ENCODE data around the gene PRPH2. TPM values are rescaled to one million over a fixed set of nuclear protein-coding genes. Genes with fewer than 3 reads are reported as not detected.
"Not testable (repeated sequence)": the region's sequence is repeated elsewhere in the genome, so short reads cannot be mapped to it uniquely, and the experiment has no call there.

The PRPH2 gene
- total RNA-seq, 2 donors from 2014 or later, result 0.27 to 3.3 TPM

GRCh38 chr6:42704251-42704936 is 18.0 kb downstream of the PRPH2 start:
- intact Hi-C loops (cut with DNase I), result no loop called here
- 56% methylated on average over 24 of the region's 24 CpGs for WGBS
- TF ChIP-seq POLR2A (IDR thresholded peaks at IDR 0.05) (no peak), CTCF (IDR thresholded peaks at IDR 0.05) (no peak), POLR2AphosphoS5 (IDR thresholded peaks at IDR 0.05) (no peak)
- no peak overlapping the region for H3K27ac ChIP-seq
- no peaks in the 10 kb centered on the region for H3K36me3 ChIP-seq
- no peak overlapping the region for H3K4me3 ChIP-seq
- no peak for DNase-seq (ENCODE audit: low spot score)
- no peaks in the 10 kb centered on the region for H3K4me1 ChIP-seq (replicated peaks)
- no peaks in the 10 kb centered on the region for H3K27me3 ChIP-seq (replicated peaks; ENCODE audit: insufficient read depth)
- no peaks in the 10 kb centered on the region for H3K9me3 ChIP-seq

- H3K36me3 ChIP-seq; intact Hi-C loops (cut with DNase I): not testable (repeated sequence)
Observed at GRCh38 chr6:42702786-42703185, 19.6 kb downstream of the PRPH2 start.

GRCh38 chr6:42702200-42702599 is 20.2 kb downstream of the PRPH2 start:
- no peaks in the 10 kb centered on the region for H3K27me3 ChIP-seq (replicated peaks; ENCODE audit: insufficient read depth)
- TF ChIP-seq CTCF (IDR thresholded peaks at IDR 0.05) (no peak), POLR2A (IDR thresholded peaks at IDR 0.05) (no peak), POLR2AphosphoS5 (IDR thresholded peaks at IDR 0.05) (no peak)

More at GRCh38 chr6:42702786-42703185, 19.6 kb downstream of the PRPH2 start:
- 100% methylated on average over 3 of the region's 3 CpGs for WGBS
- H3K27ac ChIP-seq; H3K9me3 ChIP-seq; H3K4me1 ChIP-seq (replicated peaks); DNase-seq (ENCODE audit: low spot score); H3K27me3 ChIP-seq (replicated peaks; ENCODE audit: insufficient read depth); H3K4me3 ChIP-seq: not testable (repeated sequence)

GRCh38 chr6:42698217-42698616 is 24.2 kb downstream of the PRPH2 start:
- H3K27ac ChIP-seq, result no peak overlapping the region
- DNase-seq (ENCODE audit: low spot score), result no peak
- no peak for TF ChIP-seq POLR2AphosphoS5 (IDR thresholded peaks at IDR 0.05)
- TF ChIP-seq POLR2A (IDR thresholded peaks at IDR 0.05), result no peak
- TF ChIP-seq CTCF (IDR thresholded peaks at IDR 0.05), result no peak
- no peaks in the 10 kb centered on the region for H3K9me3 ChIP-seq
- no peaks in the 10 kb centered on the region for H3K4me1 ChIP-seq (replicated peaks)
- no peaks in the 10 kb centered on the region for H3K36me3 ChIP-seq
- intact Hi-C loops (cut with DNase I), result no loop called here
- WGBS, result 78% methylated on average over 13 of the region's 13 CpGs
- H3K4me3 ChIP-seq, result no peak overlapping the region
- H3K27me3 ChIP-seq (replicated peaks; ENCODE audit: insufficient read depth), result no peaks in the 10 kb centered on the region

More at GRCh38 chr6:42702200-42702599, 20.2 kb downstream of the PRPH2 start:
- H3K4me1 ChIP-seq (replicated peaks), result no peaks in the 10 kb centered on the region
- H3K9me3 ChIP-seq, result no peaks in the 10 kb centered on the region
- intact Hi-C loops (cut with DNase I), result no loop called here
- H3K4me3 ChIP-seq, result no peak overlapping the region
- 88% methylated on average over 2 of the region's 2 CpGs for WGBS
- no peak overlapping the region for H3K27ac ChIP-seq
- H3K36me3 ChIP-seq, result no peaks in the 10 kb centered on the region
- DNase-seq (ENCODE audit: low spot score), result no peak

- WGBS, result 89% methylated on average over 5 of the region's 5 CpGs
- intact Hi-C loops (cut with DNase I), result no loop called here
- no peaks in the 10 kb centered on the region for H3K9me3 ChIP-seq
- no peak overlapping the region for H3K4me3 ChIP-seq
- H3K36me3 ChIP-seq, result no peaks in the 10 kb centered on the region
- H3K4me1 ChIP-seq (replicated peaks), result no peaks in the 10 kb centered on the region
- no peak overlapping the region for H3K27ac ChIP-seq
- H3K27me3 ChIP-seq (replicated peaks; ENCODE audit: insufficient read depth), result no peaks in the 10 kb centered on the region
- DNase-seq (ENCODE audit: low spot score), result no peak
- TF ChIP-seq POLR2AphosphoS5 (IDR thresholded peaks at IDR 0.05) (no peak), CTCF (IDR thresholded peaks at IDR 0.05) (no peak), POLR2A (IDR thresholded peaks at IDR 0.05) (no peak)
Observed at GRCh38 chr6:42697268-42697655, 25.1 kb downstream of the PRPH2 start.
